ENCODE results near the gene USP16. TPM values are rescaled to one million over a fixed set of nuclear protein-coding genes. Genes with fewer than 3 reads are reported as not detected.

Gene USP16
- total RNA-seq, 1 experiment from 2014 or later, result 39.3 TPM

DNA sequence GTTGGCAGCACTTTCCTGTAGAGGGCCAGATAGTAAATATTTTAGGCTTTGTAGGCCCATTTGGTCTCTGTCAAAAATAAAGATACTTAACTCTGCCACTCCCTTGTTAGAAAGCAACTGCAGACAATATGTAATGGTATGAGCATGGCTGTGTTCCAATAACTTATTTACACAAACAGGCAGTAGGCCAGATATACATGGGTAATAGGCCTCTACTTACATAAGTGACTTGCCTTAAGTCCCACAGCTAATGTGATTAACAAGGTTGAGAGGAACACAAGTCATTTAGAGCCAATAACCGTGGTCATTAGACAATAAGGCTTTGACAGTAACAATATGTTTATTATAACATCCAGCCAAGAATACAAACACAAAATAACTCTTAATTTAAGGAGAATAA is 31.5 kb downstream of the USP16 start:
- H3K4me3 Mint-ChIP-seq (ENCODE audit: unreplicated experiment), result no peak overlapping the region
- H3K27me3 Mint-ChIP-seq (ENCODE audit: insufficient read depth, unreplicated experiment), result no peaks in the 10 kb centered on the region
- ChIA-PET CTCF (no interaction called here), POLR2A (interaction anchor here (1.7 to 7.5 kb wide), 2 partner anchors 16 to 22 kb away, joined by 4 to 69 read pairs; partner anchors contain the start of gene CCT8)
- H3K9me3 Mint-ChIP-seq (ENCODE audit: unreplicated experiment), result no peaks in the 10 kb centered on the region
- no peak overlapping the region for H3K27ac Mint-ChIP-seq (ENCODE audit: low read depth, unreplicated experiment)
- TF ChIP-seq, protein P1, sequence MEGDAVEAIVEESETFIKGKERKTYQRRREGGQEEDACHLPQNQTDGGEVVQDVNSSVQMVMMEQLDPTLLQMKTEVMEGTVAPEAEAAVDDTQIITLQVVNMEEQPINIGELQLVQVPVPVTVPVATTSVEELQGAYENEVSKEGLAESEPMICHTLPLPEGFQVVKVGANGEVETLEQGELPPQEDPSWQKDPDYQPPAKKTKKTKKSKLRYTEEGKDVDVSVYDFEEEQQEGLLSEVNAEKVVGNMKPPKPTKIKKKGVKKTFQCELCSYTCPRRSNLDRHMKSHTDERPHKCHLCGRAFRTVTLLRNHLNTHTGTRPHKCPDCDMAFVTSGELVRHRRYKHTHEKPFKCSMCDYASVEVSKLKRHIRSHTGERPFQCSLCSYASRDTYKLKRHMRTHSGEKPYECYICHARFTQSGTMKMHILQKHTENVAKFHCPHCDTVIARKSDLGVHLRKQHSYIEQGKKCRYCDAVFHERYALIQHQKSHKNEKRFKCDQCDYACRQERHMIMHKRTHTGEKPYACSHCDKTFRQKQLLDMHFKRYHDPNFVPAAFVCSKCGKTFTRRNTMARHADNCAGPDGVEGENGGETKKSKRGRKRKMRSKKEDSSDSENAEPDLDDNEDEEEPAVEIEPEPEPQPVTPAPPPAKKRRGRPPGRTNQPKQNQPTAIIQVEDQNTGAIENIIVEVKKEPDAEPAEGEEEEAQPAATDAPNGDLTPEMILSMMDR (IDR thresholded peaks at IDR 0.05; ENCODE audit: unreplicated experiment), result no peak
- no peaks in the 10 kb centered on the region for H3K4me1 Mint-ChIP-seq (ENCODE audit: insufficient read depth, unreplicated experiment)
- no TSS peak for BruUV-seq (replicated peaks)
- intact Hi-C loops (cut with micrococcal nuclease), result no loop called here
- peaks cover 39% of the 10 kb centered on the region for H3K36me3 Mint-ChIP-seq (ENCODE audit: insufficient read depth, unreplicated experiment)
- no peak for DNase-seq (ENCODE audit: unreplicated experiment)

DNA sequence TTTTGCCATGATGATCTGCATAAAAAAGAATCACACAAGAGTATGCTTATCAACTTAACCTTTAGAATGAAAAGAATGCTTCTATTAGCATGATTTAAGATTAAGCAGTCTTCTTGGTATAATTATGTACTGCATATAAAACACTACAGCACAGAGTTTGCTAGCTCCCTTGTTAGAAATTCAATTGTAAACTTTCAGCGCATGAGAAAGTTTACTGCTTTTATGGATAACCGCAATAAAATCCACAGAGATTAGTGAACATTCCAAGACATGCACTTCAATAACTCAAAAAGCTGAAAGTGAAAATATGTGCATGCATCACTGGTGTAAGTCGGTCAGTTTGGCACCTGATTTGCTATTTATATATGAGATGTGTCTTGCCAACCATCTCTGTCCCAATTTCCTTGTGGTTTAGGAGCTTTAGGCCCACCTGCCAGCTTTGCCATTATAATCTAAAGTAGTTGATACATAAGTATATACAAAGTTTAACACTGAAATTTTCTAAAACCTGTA is 32.1 kb downstream of the USP16 start:
- Mint-ChIP-seq H3K27ac (ENCODE audit: low read depth, unreplicated experiment) (no peak overlapping the region), H3K9me3 (ENCODE audit: unreplicated experiment) (no peaks in the 10 kb centered on the region), H3K4me1 (ENCODE audit: insufficient read depth, unreplicated experiment) (no peaks in the 10 kb centered on the region), H3K36me3 (ENCODE audit: insufficient read depth, unreplicated experiment) (peaks cover 44% of the 10 kb centered on the region), H3K27me3 (ENCODE audit: insufficient read depth, unreplicated experiment) (no peaks in the 10 kb centered on the region), H3K4me3 (ENCODE audit: unreplicated experiment) (no peak overlapping the region)
- intact Hi-C loops (cut with micrococcal nuclease), result no loop called here
- POLR2A ChIA-PET, result interaction anchor here (7.5 kb wide), 1 partner anchor 15 kb away, joined by 69 read pairs; the partner anchor contains the start of gene CCT8
- TF ChIP-seq, protein P1 (IDR thresholded peaks at IDR 0.05; ENCODE audit: unreplicated experiment), result no peak
- BruUV-seq (replicated peaks), result no TSS peak
- CTCF ChIA-PET, result interaction anchor here (0.6 kb wide), 1 partner anchor 318 kb away, joined by 3 read pairs; no protein-coding TSS in a partner anchor
- no peak for DNase-seq (ENCODE audit: unreplicated experiment)

DNA sequence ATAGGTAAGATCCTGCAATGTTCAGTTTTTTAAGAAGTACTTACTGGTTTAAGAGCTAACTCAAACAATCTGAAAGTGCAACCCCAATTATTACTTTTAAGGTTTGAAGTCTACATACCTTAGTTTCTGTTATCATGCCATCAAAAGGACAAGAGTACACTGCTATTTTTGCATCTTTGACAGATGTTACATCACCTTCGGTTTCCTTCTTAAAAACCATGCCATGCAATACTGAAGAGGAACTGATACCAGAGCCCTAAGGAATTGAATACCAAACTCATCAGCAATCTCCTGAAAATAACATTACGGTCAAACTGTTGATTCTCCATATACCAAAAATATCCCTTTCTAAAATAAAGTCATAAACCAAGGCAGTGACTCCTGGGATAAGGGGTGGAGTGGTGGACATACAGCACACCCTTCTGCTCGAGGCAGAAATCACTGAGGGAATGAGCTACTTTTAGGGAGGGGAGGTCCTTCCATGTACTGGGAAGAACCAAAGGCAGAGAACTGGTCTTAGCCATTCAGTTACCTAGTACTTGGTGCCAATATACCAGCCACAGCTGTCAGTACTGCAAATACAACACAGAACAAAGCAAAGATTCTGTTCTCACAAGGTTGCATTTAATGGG is 40.5 kb downstream of the USP16 start:
- TF ChIP-seq, protein P1 (IDR thresholded peaks at IDR 0.05; ENCODE audit: unreplicated experiment), result no peak
- no TSS peak for BruUV-seq (replicated peaks)
- CTCF ChIA-PET, result interaction anchor here (1.4 kb wide), 1 partner anchor 10 kb away, joined by 4 read pairs; no protein-coding TSS in a partner anchor
- H3K9me3 Mint-ChIP-seq (ENCODE audit: unreplicated experiment), result no peaks in the 10 kb centered on the region
- H3K4me3 Mint-ChIP-seq (ENCODE audit: unreplicated experiment), result no peak overlapping the region
- POLR2A ChIA-PET, result interaction anchor here (1.0 to 1.3 kb wide), 3 partner anchors 8 to 10 kb away, joined by 3 to 8 read pairs (median 5); partner anchors contain the start of gene CCT8
- H3K27me3 Mint-ChIP-seq (ENCODE audit: insufficient read depth, unreplicated experiment), result no peaks in the 10 kb centered on the region
- no peak overlapping the region for H3K27ac Mint-ChIP-seq (ENCODE audit: low read depth, unreplicated experiment)
- no peaks in the 10 kb centered on the region for H3K4me1 Mint-ChIP-seq (ENCODE audit: insufficient read depth, unreplicated experiment)
- intact Hi-C loops (cut with micrococcal nuclease), result no loop called here
- no peak for DNase-seq (ENCODE audit: unreplicated experiment)
- H3K36me3 Mint-ChIP-seq (ENCODE audit: insufficient read depth, unreplicated experiment), result peaks cover 99% of the 10 kb centered on the region

DNA sequence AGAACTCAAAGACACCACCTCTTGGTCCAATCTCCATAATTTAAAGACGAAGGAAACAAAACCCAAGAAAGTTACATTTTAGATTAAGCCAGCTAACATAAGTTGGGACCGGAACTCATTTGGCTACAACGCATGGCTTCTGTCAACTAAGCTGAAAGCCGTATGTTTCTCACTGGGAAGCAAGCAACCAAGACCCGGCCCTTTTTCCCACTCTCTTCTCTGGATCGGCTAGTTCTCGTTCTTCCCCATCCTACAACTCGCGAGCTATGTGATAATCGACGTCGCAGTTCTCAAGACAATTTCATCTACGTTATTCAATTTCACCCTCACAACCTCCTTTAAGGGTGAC is 48.4 kb downstream of the USP16 start:
- no TSS peak for BruUV-seq (replicated peaks)
- Mint-ChIP-seq H3K27ac (ENCODE audit: low read depth, unreplicated experiment) (peak overlapping the region; percentile 100), H3K9me3 (ENCODE audit: unreplicated experiment) (no peaks in the 10 kb centered on the region), H3K4me1 (ENCODE audit: insufficient read depth, unreplicated experiment) (peaks cover 22% of the 10 kb centered on the region), H3K27me3 (ENCODE audit: insufficient read depth, unreplicated experiment) (no peaks in the 10 kb centered on the region), H3K4me3 (ENCODE audit: unreplicated experiment) (peak overlapping the region; percentile 100), H3K36me3 (ENCODE audit: insufficient read depth, unreplicated experiment) (peaks cover 42% of the 10 kb centered on the region)
- peak; percentile 28 for DNase-seq (ENCODE audit: unreplicated experiment)
- TF ChIP-seq, protein P1 (IDR thresholded peaks at IDR 0.05; ENCODE audit: unreplicated experiment), result no peak
- intact Hi-C loops (cut with micrococcal nuclease), result loop anchor here (5.0 kb wide), 1 partner anchor 269 kb away; no protein-coding TSS in a partner anchor
- ChIA-PET CTCF (interaction anchor here (0.6 to 1.5 kb wide), 5 partner anchors 10 to 300 kb away, joined by 3 read pairs; no protein-coding TSS in a partner anchor), POLR2A (interaction anchor here (0.6 to 8.3 kb wide), 24 partner anchors 8 to 1155 kb away, joined by 3 to 126 read pairs (median 10); partner anchors contain the start of genes LTN1, RWDD2B and USP16)

Measured in MCF 10A (cell line).